AG09309 (cell line): ENCODE data around the gene ZNF629.
A peak's percentile ranks its signal among the peaks of the same experiment; 100 is the strongest.

Experiments used
- DNase-seq: peaks from one replicate; pipeline ENCODE4 v3.0.0-alpha.2; 2010; ENCODE audit warnings: low read depth
- H3K4me3 ChIP-seq: 2 replicates; pipeline ENCODE4 v1.5.1; 2011; ENCODE audit warnings: mild to moderate bottlenecking, low read depth, low read length, moderate library complexity; ENCODE audit not compliant: control insufficient read depth
- TF ChIP-seq, protein P1 (sequence below): IDR thresholded peaks from 2 replicates; pipeline ENCODE4 v1.5.1; 2011; ENCODE audit warnings: mild to moderate bottlenecking, low read depth, low read length, inconsistent platforms; ENCODE audit not compliant: insufficient read depth, control insufficient read depth; ENCODE audit errors: missing control alignments

ZNF629 gene

DNA sequence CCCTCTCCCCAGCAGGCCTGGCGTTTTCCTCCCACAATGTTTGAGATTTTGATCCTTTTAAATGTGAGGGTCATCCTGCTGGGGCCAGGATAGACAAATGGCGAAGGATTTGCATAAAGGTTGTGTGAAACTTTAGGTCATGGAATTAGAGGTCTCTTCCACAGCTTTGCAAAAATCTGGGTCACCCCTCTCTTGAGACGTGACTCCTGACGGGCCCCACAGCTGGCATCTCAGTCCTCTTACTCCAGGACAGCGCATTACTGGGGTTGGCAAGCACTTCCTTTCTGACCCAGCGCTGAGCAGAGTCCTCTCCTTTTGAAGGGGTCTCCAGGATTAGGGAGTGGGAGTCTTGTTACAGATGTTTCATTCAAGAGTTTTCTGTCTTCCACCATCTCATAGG lies 7.4 kb downstream of the ZNF629 start:
- TF ChIP-seq, protein P1, sequence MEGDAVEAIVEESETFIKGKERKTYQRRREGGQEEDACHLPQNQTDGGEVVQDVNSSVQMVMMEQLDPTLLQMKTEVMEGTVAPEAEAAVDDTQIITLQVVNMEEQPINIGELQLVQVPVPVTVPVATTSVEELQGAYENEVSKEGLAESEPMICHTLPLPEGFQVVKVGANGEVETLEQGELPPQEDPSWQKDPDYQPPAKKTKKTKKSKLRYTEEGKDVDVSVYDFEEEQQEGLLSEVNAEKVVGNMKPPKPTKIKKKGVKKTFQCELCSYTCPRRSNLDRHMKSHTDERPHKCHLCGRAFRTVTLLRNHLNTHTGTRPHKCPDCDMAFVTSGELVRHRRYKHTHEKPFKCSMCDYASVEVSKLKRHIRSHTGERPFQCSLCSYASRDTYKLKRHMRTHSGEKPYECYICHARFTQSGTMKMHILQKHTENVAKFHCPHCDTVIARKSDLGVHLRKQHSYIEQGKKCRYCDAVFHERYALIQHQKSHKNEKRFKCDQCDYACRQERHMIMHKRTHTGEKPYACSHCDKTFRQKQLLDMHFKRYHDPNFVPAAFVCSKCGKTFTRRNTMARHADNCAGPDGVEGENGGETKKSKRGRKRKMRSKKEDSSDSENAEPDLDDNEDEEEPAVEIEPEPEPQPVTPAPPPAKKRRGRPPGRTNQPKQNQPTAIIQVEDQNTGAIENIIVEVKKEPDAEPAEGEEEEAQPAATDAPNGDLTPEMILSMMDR = no peak
- DNase-seq = no peak
- H3K4me3 ChIP-seq = no peak overlapping the region

DNA sequence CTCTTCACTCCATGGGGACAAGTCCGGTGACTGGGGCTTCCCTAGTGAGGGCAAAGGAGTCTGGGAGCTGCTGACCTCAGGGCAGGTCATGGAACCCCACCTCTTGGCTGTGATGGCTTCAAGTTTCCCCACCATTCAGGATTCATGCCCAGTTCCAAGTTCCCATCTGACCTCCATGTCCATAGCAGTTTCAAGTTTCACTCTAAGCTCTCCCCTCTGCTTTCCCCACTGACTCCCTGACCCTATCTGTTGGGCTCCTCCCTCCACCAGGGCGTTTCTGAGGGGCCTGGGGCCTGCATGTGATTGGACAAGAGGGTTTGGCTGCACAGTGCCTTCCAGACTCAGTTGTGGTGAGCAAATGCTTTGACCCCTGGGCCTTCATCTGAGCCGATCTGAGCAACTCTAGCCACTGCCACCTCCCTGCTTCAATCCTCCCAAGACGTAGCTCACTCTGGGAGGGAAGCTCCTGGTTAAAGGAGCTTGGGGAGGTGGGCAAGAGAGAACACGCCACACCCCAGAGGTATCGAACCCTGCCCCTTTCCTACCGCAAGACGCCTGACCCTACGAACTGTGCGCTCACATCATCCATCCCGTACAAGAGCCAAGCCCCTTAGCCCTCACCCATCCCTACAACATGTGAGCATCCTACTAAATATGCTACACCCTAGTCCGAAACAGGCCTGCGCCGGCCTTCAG lies 8.3 kb downstream of the ZNF629 start:
- TF ChIP-seq, protein P1 = no peak
- no peak overlapping the region for H3K4me3 ChIP-seq
- DNase-seq = no peak

- DNase-seq = no peak
- H3K4me3 ChIP-seq = no peak overlapping the region
- TF ChIP-seq, protein P1 = peak; percentile 7
Observed at GRCh38 chr16:30777591-30778297, 9.3 kb downstream of the ZNF629 start.

- DNase-seq = no peak
- TF ChIP-seq, protein P1 = no peak
- peak overlapping the region; percentile 47 for H3K4me3 ChIP-seq
Observed at GRCh38 chr16:30775392-30776188, 11.4 kb downstream of the ZNF629 start.

- H3K4me3 ChIP-seq = peak overlapping the region; percentile 47
- no peak for DNase-seq
- TF ChIP-seq, protein P1 = no peak
Observed at GRCh38 chr16:30775131-30775391, 11.9 kb downstream of the ZNF629 start.

GRCh38 chr16:30774367-30775130 lies 12.5 kb downstream of the ZNF629 start:
- TF ChIP-seq, protein P1 = no peak
- no peak for DNase-seq
- H3K4me3 ChIP-seq = peak overlapping the region; percentile 47
